ENCODE results near the gene SHISAL2A. TPM values are rescaled to one million over a fixed set of nuclear protein-coding genes. Genes with fewer than 3 reads are reported as not detected.
"Not testable (repeated sequence)": the region's sequence is repeated elsewhere in the genome, so short reads cannot be mapped to it uniquely, and the experiment has no call there.

Gene SHISAL2A
- total RNA-seq, 2 donors from 2014 or later, result not detected

- TF ChIP-seq, protein P1, sequence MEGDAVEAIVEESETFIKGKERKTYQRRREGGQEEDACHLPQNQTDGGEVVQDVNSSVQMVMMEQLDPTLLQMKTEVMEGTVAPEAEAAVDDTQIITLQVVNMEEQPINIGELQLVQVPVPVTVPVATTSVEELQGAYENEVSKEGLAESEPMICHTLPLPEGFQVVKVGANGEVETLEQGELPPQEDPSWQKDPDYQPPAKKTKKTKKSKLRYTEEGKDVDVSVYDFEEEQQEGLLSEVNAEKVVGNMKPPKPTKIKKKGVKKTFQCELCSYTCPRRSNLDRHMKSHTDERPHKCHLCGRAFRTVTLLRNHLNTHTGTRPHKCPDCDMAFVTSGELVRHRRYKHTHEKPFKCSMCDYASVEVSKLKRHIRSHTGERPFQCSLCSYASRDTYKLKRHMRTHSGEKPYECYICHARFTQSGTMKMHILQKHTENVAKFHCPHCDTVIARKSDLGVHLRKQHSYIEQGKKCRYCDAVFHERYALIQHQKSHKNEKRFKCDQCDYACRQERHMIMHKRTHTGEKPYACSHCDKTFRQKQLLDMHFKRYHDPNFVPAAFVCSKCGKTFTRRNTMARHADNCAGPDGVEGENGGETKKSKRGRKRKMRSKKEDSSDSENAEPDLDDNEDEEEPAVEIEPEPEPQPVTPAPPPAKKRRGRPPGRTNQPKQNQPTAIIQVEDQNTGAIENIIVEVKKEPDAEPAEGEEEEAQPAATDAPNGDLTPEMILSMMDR (IDR thresholded peaks at IDR 0.05), result no peak
- TF ChIP-seq POLR2A (IDR thresholded peaks at IDR 0.05), result no peak
- Histone ChIP-seq H3K4me3 (no peak overlapping the region), H3K4me1 (peaks cover 11% of the 10 kb centered on the region), H3K36me3 (replicated peaks in 1 of 2; ENCODE audit: insufficient read depth in 1 of 2, low read depth in 2 of 2) (no peaks in the 10 kb centered on the region), H3K27ac (no peak overlapping the region), H3K27me3 (no peaks in the 10 kb centered on the region), H3K9me3 (no peaks in the 10 kb centered on the region)
- no peak for ATAC-seq
- intact Hi-C loops (cut with DNase I), result no loop called here
- 88% methylated on average over 4 of the region's 4 CpGs for WGBS, 2 donors
- no peak for DNase-seq
Measured at GRCh38 chr1:52681136-52681535, 48.2 kb downstream of the SHISAL2A start.

GRCh38 chr1:52683367-52683940 is 50.5 kb downstream of the SHISAL2A start:
- Histone ChIP-seq H3K4me1 (peaks cover 4% of the 10 kb centered on the region), H3K27ac (no peak overlapping the region), H3K4me3 (no peak overlapping the region), H3K36me3 (replicated peaks in 1 of 2; ENCODE audit: insufficient read depth in 1 of 2, low read depth in 2 of 2) (peaks cover 0 to 5% of the 10 kb centered on the region in 2 donors), H3K9me3 (no peaks in the 10 kb centered on the region), H3K27me3 (no peaks in the 10 kb centered on the region)
- ATAC-seq (no peak), DNase-seq (no peak)
- intact Hi-C loops (cut with DNase I), result no loop called here
- 90 to 98% methylated on average over 4 of the region's 4 CpGs for WGBS, 2 donors
- TF ChIP-seq POLR2A (IDR thresholded peaks at IDR 0.05), result no peak
- TF ChIP-seq, protein P1 (IDR thresholded peaks at IDR 0.05), result no peak

DNA sequence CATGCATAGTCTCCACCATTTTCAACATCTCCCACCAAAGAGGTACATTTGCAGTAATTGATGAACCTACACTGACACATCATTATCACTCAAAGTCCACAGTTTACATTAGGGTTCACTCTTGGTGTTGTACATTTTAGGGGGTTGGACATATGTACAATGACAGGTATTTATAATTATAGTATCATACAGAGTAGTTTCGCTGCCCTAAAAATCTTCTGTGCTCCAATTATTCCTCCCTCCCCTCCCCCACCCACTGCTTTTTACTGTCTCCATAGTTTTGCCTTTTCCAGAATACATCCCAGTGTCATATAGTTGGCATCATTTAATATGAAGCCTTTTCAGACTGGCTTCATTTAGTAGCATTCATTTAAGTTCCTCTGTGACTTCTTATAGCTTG is 51.6 kb downstream of the SHISAL2A start:
- Histone ChIP-seq H3K27ac (no peak overlapping the region), H3K4me1 (peaks cover 4% of the 10 kb centered on the region), H3K27me3 (no peaks in the 10 kb centered on the region), H3K4me3 (no peak overlapping the region), H3K9me3 (no peaks in the 10 kb centered on the region), H3K36me3 (replicated peaks in 1 of 2; ENCODE audit: insufficient read depth in 1 of 2, low read depth in 2 of 2) (peaks cover 0 to 8% of the 10 kb centered on the region in 2 donors)
- TF ChIP-seq POLR2A (IDR thresholded peaks at IDR 0.05), result no peak
- TF ChIP-seq, protein P1 (IDR thresholded peaks at IDR 0.05), result no peak
- ATAC-seq, result no peak
- DNase-seq, result no peak
- intact Hi-C loops (cut with DNase I), result no loop called here
- WGBS, 2 donors, result 95% methylated on average over 1 of the region's 1 CpG

DNA sequence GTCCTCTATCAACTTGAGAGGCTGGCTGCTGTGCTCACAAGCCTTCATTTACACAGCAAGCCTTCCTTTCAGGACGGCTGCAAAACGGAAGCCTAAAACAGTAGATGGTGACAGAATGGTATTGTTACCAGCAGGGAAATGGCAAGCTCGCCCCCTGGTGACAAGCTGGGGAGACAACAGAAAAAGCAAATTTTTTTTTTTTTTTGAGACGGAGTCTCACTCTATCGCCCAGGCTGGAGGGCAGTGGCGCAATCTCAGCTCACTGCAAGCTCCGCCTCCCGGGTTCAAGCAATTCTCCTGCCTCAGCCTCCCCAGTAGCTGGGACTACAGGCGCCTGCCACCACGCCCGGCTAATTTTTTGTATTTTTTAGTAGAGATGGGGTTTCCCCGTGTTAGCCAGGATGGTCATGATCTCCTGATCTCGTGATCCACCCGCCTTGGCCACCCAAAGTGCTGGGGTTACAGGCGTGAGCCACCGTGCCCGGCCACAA is 53.3 kb downstream of the SHISAL2A start:
- WGBS, 2 donors, result 60 to 64% methylated on average over 14 to 17 of the region's 17 CpGs
- H3K27ac ChIP-seq; H3K36me3 ChIP-seq (replicated peaks in 1 of 2; ENCODE audit: insufficient read depth in 1 of 2, low read depth in 2 of 2); H3K27me3 ChIP-seq; H3K9me3 ChIP-seq; intact Hi-C loops (cut with DNase I); H3K4me1 ChIP-seq; H3K4me3 ChIP-seq: not testable (repeated sequence)
- ATAC-seq (peak; percentile 88), DNase-seq (peak; percentile 64 to 74 (median 70))
- TF ChIP-seq, protein P1 (IDR thresholded peaks at IDR 0.05), result peak; percentile 61 to 84 (median 74)

- DNase-seq (no peak), ATAC-seq (no peak)
- Histone ChIP-seq H3K4me3 (no peak overlapping the region), H3K36me3 (replicated peaks in 1 of 2; ENCODE audit: insufficient read depth in 1 of 2, low read depth in 2 of 2) (peaks cover 0 to 8% of the 10 kb centered on the region in 2 donors), H3K27me3 (no peaks in the 10 kb centered on the region), H3K4me1 (peaks cover 4% of the 10 kb centered on the region), H3K27ac (no peak overlapping the region), H3K9me3 (no peaks in the 10 kb centered on the region)
- 86 to 97% methylated on average over 5 of the region's 5 CpGs for WGBS, 2 donors
- intact Hi-C loops (cut with DNase I), result no loop called here
- TF ChIP-seq, protein P1 (IDR thresholded peaks at IDR 0.05), result no peak
- TF ChIP-seq POLR2A (IDR thresholded peaks at IDR 0.05), result no peak
Measured at GRCh38 chr1:52686830-52687229, 53.9 kb downstream of the SHISAL2A start.
